ENCODE results near the gene PARD6G. TPM values are rescaled to one million over a fixed set of nuclear protein-coding genes. Genes with fewer than 3 reads are reported as not detected.

The PARD6G gene
- total RNA-seq, 5 donors from 2014 or later (not counting 1 experiment from before 2014, with no cell fraction given): 0.15 to 0.96 (median 0.50) TPM; not detected in 1

- H3K27ac ChIP-seq (ENCODE audit: low read length): no peak overlapping the region
- peaks cover 2 to 8% of the 10 kb centered on the region in 2 experiments for H3K4me1 ChIP-seq (ENCODE audit: control insufficient read depth in 1 of 2, extremely low read depth in 1 of 2, insufficient read depth in 2 of 2, low read length in 2 of 2)
- CTCF ChIA-PET: no interaction called here
- ATAC-seq (replicated peaks in 1 of 4) (no peak), DNase-seq (no peak)
- Mint-ChIP-seq H3K4me1 (peaks cover 44 to 59% (median 58%) of the 10 kb centered on the region in 3 donors), H3K4me3 (no peak overlapping the region), H3K9me3 (peaks cover 0 to 3% (median 0%) of the 10 kb centered on the region in 3 donors), H3K27me3 (no peaks in the 10 kb centered on the region), H3K36me3 (peaks cover 34% of the 10 kb centered on the region), H3K27ac (no peak overlapping the region)
- POLR2A ChIA-PET: interaction anchor here in 1 of 2 donors (0.6 kb wide), 1 partner anchor 12 kb away, joined by 3 read pairs; no protein-coding TSS in a partner anchor
- no peaks in the 10 kb centered on the region for H3K9me3 ChIP-seq
- no peak overlapping the region for H3K4me3 ChIP-seq (ENCODE audit: control insufficient read depth in 1 of 2, extremely low read depth in 1 of 2, low read length in 1 of 2)
- peaks cover 0 to 8% of the 10 kb centered on the region in 2 donors for H3K36me3 ChIP-seq (ENCODE audit: control insufficient read depth in 2 of 2, extremely low read depth in 1 of 2, insufficient read depth in 1 of 2, low read length in 1 of 2)
- WGBS (ENCODE audit: insufficient coverage): no CpG with 5 or more reads among the region's 1 CpG
- H3K27me3 ChIP-seq (replicated peaks in 1 of 2; ENCODE audit: control insufficient read depth in 2 of 2, extremely low read depth in 1 of 2, insufficient read depth in 2 of 2, low read length in 1 of 2): no peaks in the 10 kb centered on the region
Observed at GRCh38 chr18:80127635-80128034, 119.7 kb downstream of the PARD6G start.

- Histone ChIP-seq H3K4me1 (ENCODE audit: control insufficient read depth in 1 of 2, extremely low read depth in 1 of 2, insufficient read depth in 2 of 2, low read length in 2 of 2) (peaks cover 2 to 8% of the 10 kb centered on the region in 2 experiments), H3K36me3 (ENCODE audit: control insufficient read depth in 2 of 2, extremely low read depth in 1 of 2, insufficient read depth in 1 of 2, low read length in 1 of 2) (peaks cover 0 to 10% of the 10 kb centered on the region in 2 donors), H3K9me3 (no peaks in the 10 kb centered on the region), H3K27me3 (replicated peaks in 1 of 2; ENCODE audit: control insufficient read depth in 2 of 2, extremely low read depth in 1 of 2, insufficient read depth in 2 of 2, low read length in 1 of 2) (no peaks in the 10 kb centered on the region), H3K4me3 (ENCODE audit: control insufficient read depth in 1 of 2, extremely low read depth in 1 of 2, low read length in 1 of 2) (no peak overlapping the region), H3K27ac (ENCODE audit: low read length) (no peak overlapping the region)
- peak overlapping the region in 2 of 3 donors; percentile 6 to 25 for H3K4me3 Mint-ChIP-seq
- peaks cover 33% of the 10 kb centered on the region for H3K36me3 Mint-ChIP-seq
- peaks cover 0 to 3% (median 0%) of the 10 kb centered on the region in 3 donors for H3K9me3 Mint-ChIP-seq
- H3K4me1 Mint-ChIP-seq: peaks cover 47 to 67% (median 60%) of the 10 kb centered on the region in 3 donors
- peak in 13 of 35 experiments; percentile 16 to 45 (median 22) for DNase-seq
- H3K27me3 Mint-ChIP-seq: no peaks in the 10 kb centered on the region
- 100% methylated on average over 1 of the region's 9 CpGs for WGBS (ENCODE audit: insufficient coverage)
- ATAC-seq (replicated peaks in 1 of 4): peak; percentile 40 to 82 (median 56)
- ChIA-PET CTCF (interaction anchor here (0.6 to 0.7 kb wide), 4 partner anchors 37 to 220 kb away, joined by 3 to 8 read pairs (median 5); no protein-coding TSS in a partner anchor), POLR2A (interaction anchor here (0.6 to 0.7 kb wide), 3 partner anchors 18 to 132 kb away, joined by 3 to 7 read pairs (median 4); partner anchors contain the start of gene ADNP2 (in 1 of the 2))
- peak overlapping the region in 1 of 2 donors; percentile 70 for H3K27ac Mint-ChIP-seq
Observed at GRCh38 chr18:80126797-80127196, 120.5 kb downstream of the PARD6G start.

GRCh38 chr18:80124131-80124530, 123.2 kb downstream of the PARD6G start:
- Histone ChIP-seq H3K27me3 (replicated peaks in 1 of 2; ENCODE audit: control insufficient read depth in 2 of 2, extremely low read depth in 1 of 2, insufficient read depth in 2 of 2, low read length in 1 of 2) (no peaks in the 10 kb centered on the region), H3K4me3 (ENCODE audit: control insufficient read depth in 1 of 2, extremely low read depth in 1 of 2, low read length in 1 of 2) (no peak overlapping the region), H3K4me1 (ENCODE audit: control insufficient read depth in 1 of 2, extremely low read depth in 1 of 2, insufficient read depth in 2 of 2, low read length in 2 of 2) (peaks cover 0 to 5% of the 10 kb centered on the region in 2 experiments), H3K27ac (ENCODE audit: low read length) (no peak overlapping the region), H3K36me3 (ENCODE audit: control insufficient read depth in 2 of 2, extremely low read depth in 1 of 2, insufficient read depth in 1 of 2, low read length in 1 of 2) (peaks cover 0 to 21% of the 10 kb centered on the region in 2 donors), H3K9me3 (no peaks in the 10 kb centered on the region)
- no peak overlapping the region for H3K27ac Mint-ChIP-seq
- no peak overlapping the region for H3K4me3 Mint-ChIP-seq
- ChIA-PET CTCF (no interaction called here), POLR2A (interaction anchor here in 1 of 2 donors (0.7 kb wide), 1 partner anchor 20 kb away, joined by 3 read pairs; no protein-coding TSS in a partner anchor)
- no peaks in the 10 kb centered on the region for H3K27me3 Mint-ChIP-seq
- ATAC-seq (replicated peaks in 1 of 4) (no peak), DNase-seq (no peak)
- peaks cover 41% of the 10 kb centered on the region for H3K36me3 Mint-ChIP-seq
- peaks cover 0 to 3% (median 0%) of the 10 kb centered on the region in 3 donors for H3K9me3 Mint-ChIP-seq
- peaks cover 41 to 61% (median 44%) of the 10 kb centered on the region in 3 donors for H3K4me1 Mint-ChIP-seq

GRCh38 chr18:80120932-80121331, 126.4 kb downstream of the PARD6G start:
- Histone ChIP-seq H3K4me3 (ENCODE audit: control insufficient read depth in 1 of 2, extremely low read depth in 1 of 2, low read length in 1 of 2) (no peak overlapping the region), H3K27me3 (replicated peaks in 1 of 2; ENCODE audit: control insufficient read depth in 2 of 2, extremely low read depth in 1 of 2, insufficient read depth in 2 of 2, low read length in 1 of 2) (no peaks in the 10 kb centered on the region), H3K36me3 (ENCODE audit: control insufficient read depth in 2 of 2, extremely low read depth in 1 of 2, insufficient read depth in 1 of 2, low read length in 1 of 2) (peaks cover 0 to 31% of the 10 kb centered on the region in 2 donors), H3K4me1 (ENCODE audit: control insufficient read depth in 1 of 2, extremely low read depth in 1 of 2, insufficient read depth in 2 of 2, low read length in 2 of 2) (no peaks in the 10 kb centered on the region), H3K9me3 (no peaks in the 10 kb centered on the region), H3K27ac (ENCODE audit: low read length) (no peak overlapping the region)
- no peaks in the 10 kb centered on the region for H3K27me3 Mint-ChIP-seq
- DNase-seq: no peak
- CTCF ChIA-PET: no interaction called here
- H3K4me1 Mint-ChIP-seq: peaks cover 32 to 54% (median 35%) of the 10 kb centered on the region in 3 donors
- no CpG with 5 or more reads among the region's 1 CpG for WGBS (ENCODE audit: insufficient coverage)
- no peaks in the 10 kb centered on the region for H3K9me3 Mint-ChIP-seq
- peaks cover 48% of the 10 kb centered on the region for H3K36me3 Mint-ChIP-seq
- H3K4me3 Mint-ChIP-seq: no peak overlapping the region
- H3K27ac Mint-ChIP-seq: no peak overlapping the region
- POLR2A ChIA-PET: no interaction called here
- ATAC-seq (replicated peaks in 1 of 4): no peak

- H3K36me3 ChIP-seq (ENCODE audit: control insufficient read depth in 2 of 2, extremely low read depth in 1 of 2, insufficient read depth in 1 of 2, low read length in 1 of 2): peaks cover 0 to 25% of the 10 kb centered on the region in 2 donors
- Mint-ChIP-seq H3K36me3 (peaks cover 46% of the 10 kb centered on the region), H3K4me1 (peaks cover 41 to 65% (median 46%) of the 10 kb centered on the region in 3 donors), H3K27ac (no peak overlapping the region), H3K9me3 (no peaks in the 10 kb centered on the region), H3K27me3 (no peaks in the 10 kb centered on the region), H3K4me3 (no peak overlapping the region)
- no peaks in the 10 kb centered on the region for H3K27me3 ChIP-seq (replicated peaks in 1 of 2; ENCODE audit: control insufficient read depth in 2 of 2, extremely low read depth in 1 of 2, insufficient read depth in 2 of 2, low read length in 1 of 2)
- CTCF ChIA-PET: no interaction called here
- POLR2A ChIA-PET: interaction anchor here in 1 of 2 donors (1.0 kb wide), 1 partner anchor 13 kb away, joined by 5 read pairs; no protein-coding TSS in a partner anchor
- H3K27ac ChIP-seq (ENCODE audit: low read length): no peak overlapping the region
- 87% methylated on average over 4 of the region's 6 CpGs for WGBS (ENCODE audit: insufficient coverage)
- H3K4me3 ChIP-seq (ENCODE audit: control insufficient read depth in 1 of 2, extremely low read depth in 1 of 2, low read length in 1 of 2): no peak overlapping the region
- DNase-seq (no peak), ATAC-seq (replicated peaks in 1 of 4) (no peak)
- no peaks in the 10 kb centered on the region for H3K9me3 ChIP-seq
- no peaks in the 10 kb centered on the region for H3K4me1 ChIP-seq (ENCODE audit: control insufficient read depth in 1 of 2, extremely low read depth in 1 of 2, insufficient read depth in 2 of 2, low read length in 2 of 2)
Observed at GRCh38 chr18:80119111-80119510, 128.2 kb downstream of the PARD6G start.

GRCh38 chr18:80115035-80115434, 132.3 kb downstream of the PARD6G start:
- no peak overlapping the region for H3K27ac ChIP-seq (ENCODE audit: low read length)
- no peak overlapping the region for H3K4me3 Mint-ChIP-seq
- H3K4me1 Mint-ChIP-seq: peaks cover 51 to 59% (median 58%) of the 10 kb centered on the region in 3 donors
- DNase-seq (no peak), ATAC-seq (replicated peaks in 1 of 4) (no peak)
- no peaks in the 10 kb centered on the region for H3K27me3 Mint-ChIP-seq
- H3K27me3 ChIP-seq (replicated peaks in 1 of 2; ENCODE audit: control insufficient read depth in 2 of 2, extremely low read depth in 1 of 2, insufficient read depth in 2 of 2, low read length in 1 of 2): no peaks in the 10 kb centered on the region
- ChIA-PET CTCF (interaction anchor here in 1 of 2 donors (0.5 kb wide), 1 partner anchor 18 kb away, joined by 4 read pairs; no protein-coding TSS in a partner anchor), POLR2A (interaction anchor here in 1 of 2 donors (0.6 kb wide), 1 partner anchor 13 kb away, joined by 3 read pairs; no protein-coding TSS in a partner anchor)
- H3K4me3 ChIP-seq (ENCODE audit: control insufficient read depth in 1 of 2, extremely low read depth in 1 of 2, low read length in 1 of 2): no peak overlapping the region
- peaks cover 27% of the 10 kb centered on the region for H3K36me3 Mint-ChIP-seq
- no peak overlapping the region for H3K27ac Mint-ChIP-seq
- H3K9me3 Mint-ChIP-seq: no peaks in the 10 kb centered on the region
- H3K36me3 ChIP-seq (ENCODE audit: control insufficient read depth in 2 of 2, extremely low read depth in 1 of 2, insufficient read depth in 1 of 2, low read length in 1 of 2): peaks cover 0 to 19% of the 10 kb centered on the region in 2 donors
- H3K9me3 ChIP-seq: no peaks in the 10 kb centered on the region
- 91% methylated on average over 3 of the region's 4 CpGs for WGBS (ENCODE audit: insufficient coverage)
- peaks cover 9 to 14% of the 10 kb centered on the region in 2 experiments for H3K4me1 ChIP-seq (ENCODE audit: control insufficient read depth in 1 of 2, extremely low read depth in 1 of 2, insufficient read depth in 2 of 2, low read length in 2 of 2)

Measured in T-cell (primary cell).